Activated CD8-positive, alpha-beta T cell treated with anti-CD3 and anti-CD28 coated beads for 36 hours (primary cell): Measurements from ENCODE around the gene TMEM217. TPM values are rescaled to one million over a fixed set of nuclear protein-coding genes. Genes with fewer than 3 reads are reported as not detected.

Source experiments
- ATAC-seq: fragments of 200-7000 bp; cut with Tn5 transposase; one replicate; pipeline ENCODE4 v1.10.0; 2021; ENCODE audit warnings: mild to moderate bottlenecking, moderate library complexity
- CTCF ChIA-PET: fragments of 350-600 bp; sonication (Branson Sonifier 250); formaldehyde crosslinking; loops from one replicate; lab custom pipeline; 2021; ENCODE audit warnings: antibody characterized with exemption; lab: Charles Lee
- POLR2A ChIA-PET: fragments of 350-600 bp; sonication (Branson Sonifier 250); formaldehyde crosslinking; loops from one replicate; lab custom pipeline; 2021; ENCODE audit warnings: antibody characterized with exemption; lab: Charles Lee
- DNase-seq: peaks from one replicate; pipeline ENCODE4 v3.0.0-alpha.2; 2020
- H3K27ac Mint-ChIP-seq: one replicate; pipeline ENCODE4 v1.8.0; 2021; ENCODE audit warnings: mild to moderate bottlenecking, mixed read lengths
- H3K27me3 Mint-ChIP-seq: one replicate; pipeline ENCODE4 v1.8.0; 2021; ENCODE audit warnings: mixed read lengths
- H3K36me3 Mint-ChIP-seq: one replicate; pipeline ENCODE4 v1.8.0; 2021; ENCODE audit warnings: low read depth, mixed read lengths
- H3K4me1 Mint-ChIP-seq: one replicate; pipeline ENCODE4 v1.8.0; 2021; ENCODE audit warnings: low read depth, mixed read lengths
- H3K4me3 Mint-ChIP-seq: one replicate; pipeline ENCODE4 v1.8.0; 2021; ENCODE audit warnings: mild to moderate bottlenecking, moderate library complexity, mixed read lengths
- H3K9me3 Mint-ChIP-seq: one replicate; pipeline ENCODE4 v1.8.0; 2021; ENCODE audit warnings: mixed read lengths
- CTCF ChIP-seq: fragments of 200-600 bp; IDR thresholded peaks from one replicate; pipeline ENCODE4 v1.8.0; 2022; ENCODE audit warnings: antibody characterized with exemption, mild to moderate bottlenecking
- intact Hi-C: fragments of 100-400 bp; cut with micrococcal nuclease; formaldehyde crosslinking; loops from one replicate; pipeline ENCODE4 v1.10.0; 2022
- total RNA-seq, 2 experiments: library from RNA; stranded (reverse); gene quantifications; one replicate each; pipeline ENCODE4 v1.2.3, GENCODE V29; 2021

Gene TMEM217
- total RNA-seq, 2 experiments from 2014 or later: 4.0 to 5.7 TPM

- Mint-ChIP-seq H3K27me3 (no peaks in the 10 kb centered on the region), H3K36me3 (no peaks in the 10 kb centered on the region), H3K4me1 (peaks cover 80% of the 10 kb centered on the region), H3K4me3 (no peak overlapping the region), H3K9me3 (no peaks in the 10 kb centered on the region), H3K27ac (peak overlapping the region; percentile 89)
- CTCF ChIA-PET: interaction anchor here (0.8 to 23.4 kb wide), 7 partner anchors 9 to 321 kb away, joined by 3 to 784 read pairs (median 14); partner anchors contain the start of genes C6orf89 and PIM1
- TF ChIP-seq CTCF: no peak
- POLR2A ChIA-PET: interaction anchor here (0.7 to 11.8 kb wide), 9 partner anchors 16 to 188 kb away, joined by 3 to 222 read pairs (median 6); partner anchors contain the start of gene PIM1
- ATAC-seq: no peak
- intact Hi-C loops: loop anchor here (10.0 kb wide), 1 partner anchor 321 kb away; the partner anchor contains the start of gene C6orf89
- DNase-seq: no peak
These were observed 52.0 kb downstream of the TMEM217 start for GRCh38 chr6:37205997-37206340.

DNA sequence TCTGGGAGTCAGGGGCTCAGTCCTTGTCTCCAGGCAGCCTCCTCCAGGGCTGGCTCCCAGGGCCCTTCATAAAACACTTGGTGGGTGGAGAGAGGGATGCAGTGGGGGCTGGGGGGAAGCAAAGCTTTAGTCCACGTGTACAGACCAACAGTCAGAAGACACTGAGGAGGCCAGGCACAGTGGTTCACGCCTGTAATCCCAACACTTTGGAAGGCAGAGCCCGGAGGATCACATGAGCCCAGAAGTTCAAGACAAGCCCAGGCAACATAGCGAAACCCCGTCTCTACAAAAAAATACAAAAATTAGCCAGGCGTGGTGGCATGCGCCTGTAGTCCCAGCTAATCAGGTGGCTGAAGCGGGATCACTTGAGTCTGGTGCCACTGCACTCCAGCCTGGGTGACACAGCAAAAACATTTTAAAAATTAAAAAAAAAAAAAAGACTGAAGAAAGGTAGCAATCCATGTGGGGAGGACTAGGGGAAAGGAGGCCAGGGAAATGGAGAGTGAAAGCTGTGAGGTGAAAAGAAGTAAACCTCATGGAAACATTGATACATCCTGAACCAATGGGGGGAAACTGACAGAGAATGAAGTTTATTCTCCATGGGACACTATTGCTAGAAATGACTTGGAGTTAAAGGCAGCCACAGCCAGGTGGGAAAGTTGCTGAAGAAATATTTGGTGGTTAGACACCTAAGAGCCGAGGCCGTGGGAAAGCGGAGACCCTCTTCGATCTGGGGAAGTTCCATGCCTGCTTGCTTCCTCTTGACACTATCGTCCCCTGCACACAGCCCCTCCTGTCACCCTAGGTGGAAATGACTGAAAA lies 52.6 kb downstream of the TMEM217 start:
- ATAC-seq: peak; percentile 28
- H3K27ac Mint-ChIP-seq: peak overlapping the region; percentile 89
- POLR2A ChIA-PET: interaction anchor here (0.7 to 11.8 kb wide), 9 partner anchors 15 to 188 kb away, joined by 3 to 222 read pairs (median 6); partner anchors contain the start of gene PIM1
- CTCF ChIA-PET: interaction anchor here (0.8 to 23.4 kb wide), 7 partner anchors 10 to 320 kb away, joined by 3 to 784 read pairs (median 14); partner anchors contain the start of genes C6orf89 and PIM1
- H3K4me3 Mint-ChIP-seq: peak overlapping the region; percentile 34
- no peaks in the 10 kb centered on the region for H3K9me3 Mint-ChIP-seq
- peak; percentile 70 for DNase-seq
- H3K36me3 Mint-ChIP-seq: no peaks in the 10 kb centered on the region
- TF ChIP-seq CTCF: no peak
- peaks cover 77% of the 10 kb centered on the region for H3K4me1 Mint-ChIP-seq
- intact Hi-C loops: loop anchor here (10.0 kb wide), 1 partner anchor 321 kb away; the partner anchor contains the start of gene C6orf89
- H3K27me3 Mint-ChIP-seq: no peaks in the 10 kb centered on the region

DNA sequence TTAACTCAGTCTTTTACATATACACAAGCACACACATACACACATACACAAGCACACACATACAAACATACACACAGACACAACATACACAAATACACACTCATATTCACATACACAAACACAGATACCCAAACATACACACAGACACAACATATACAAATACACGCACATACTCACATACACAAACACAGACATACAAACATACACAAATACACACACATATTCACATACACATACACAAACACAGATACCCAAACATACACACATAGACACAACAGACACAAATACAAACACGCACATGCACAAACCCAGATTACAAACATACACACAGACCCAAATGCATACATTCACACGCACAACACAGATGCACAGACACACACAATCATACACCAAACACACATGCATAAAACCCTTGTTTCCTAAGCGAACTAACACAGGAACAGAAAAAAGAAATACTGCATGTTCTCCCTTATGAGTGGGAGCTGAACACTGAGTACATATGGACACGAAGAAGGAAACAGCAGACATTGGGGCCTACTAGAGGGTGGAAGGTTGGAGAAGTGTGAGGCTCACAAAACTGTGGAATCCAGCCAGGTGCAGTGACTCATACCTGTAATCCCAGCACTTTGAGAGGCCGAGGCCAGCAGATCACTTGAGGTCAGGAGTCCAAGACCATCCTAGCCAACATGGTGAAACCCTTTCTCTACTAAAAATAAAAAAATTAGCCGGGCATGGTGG lies 53.8 kb downstream of the TMEM217 start:
- DNase-seq (no peak), ATAC-seq (no peak)
- Mint-ChIP-seq H3K36me3 (no peaks in the 10 kb centered on the region), H3K4me3 (no peak overlapping the region), H3K4me1 (peaks cover 66% of the 10 kb centered on the region), H3K27ac (peak overlapping the region; percentile 65), H3K9me3 (no peaks in the 10 kb centered on the region), H3K27me3 (no peaks in the 10 kb centered on the region)
- no peak for TF ChIP-seq CTCF
- intact Hi-C loops: loop anchor here (10.0 kb wide), 1 partner anchor 319 kb away; the partner anchor contains the start of gene C6orf89
- ChIA-PET CTCF (interaction anchor here (1.0 to 23.4 kb wide), 4 partner anchors 27 to 180 kb away, joined by 3 to 784 read pairs (median 146); partner anchors contain the start of gene PIM1), POLR2A (interaction anchor here (1.0 to 11.8 kb wide), 5 partner anchors 14 to 159 kb away, joined by 3 to 222 read pairs (median 4); partner anchors contain the start of gene PIM1)

GRCh38 chr6:37202788-37203491 lies 55.0 kb downstream of the TMEM217 start:
- intact Hi-C loops: loop anchor here (10.0 kb wide), 1 partner anchor 318 kb away; the partner anchor contains the start of gene C6orf89
- no peak for TF ChIP-seq CTCF
- ChIA-PET CTCF (interaction anchor here (0.5 to 23.4 kb wide), 5 partner anchors 25 to 318 kb away, joined by 3 to 784 read pairs (median 3); no protein-coding TSS in a partner anchor), POLR2A (interaction anchor here (0.7 to 11.8 kb wide), 4 partner anchors 10 to 323 kb away, joined by 3 to 222 read pairs (median 7); partner anchors contain the start of gene PIM1)
- Mint-ChIP-seq H3K4me3 (no peak overlapping the region), H3K36me3 (no peaks in the 10 kb centered on the region), H3K4me1 (peaks cover 59% of the 10 kb centered on the region), H3K27me3 (no peaks in the 10 kb centered on the region), H3K27ac (peak overlapping the region; percentile 73), H3K9me3 (no peaks in the 10 kb centered on the region)
- ATAC-seq: peak; percentile 47
- no peak for DNase-seq
